ENCODE data around the gene CYP2C19. TPM values are rescaled to one million over a fixed set of nuclear protein-coding genes. Genes with fewer than 3 reads are reported as not detected.
A peak's percentile ranks its signal among the peaks of the same experiment; 100 is the strongest.

The CYP2C19 gene
- total RNA-seq, 8 experiments from 2014 or later = 0.20 to 0.52 (median 0.31) TPM; not detected in 4

- no peak for ATAC-seq (replicated peaks in 6 of 8)
- in situ Hi-C loops (cut with MboI; ENCODE audit: low pct_unique_long_range_greater_than_20kb in 2 of 9, low sequenced_read_pairs in 9 of 9, unreplicated experiment in 9 of 9) = no loop called here
- H3K4me1 ChIP-seq (replicated peaks in 1 of 2) = no peaks in the 10 kb centered on the region
- no peak overlapping the region for H3K27ac ChIP-seq
- no peak overlapping the region for H3K4me3 ChIP-seq
- WGBS, 10 experiments = 0 to 100% (median 49%) methylated on average over 1 of the region's 1 CpG; no CpG with 5 or more reads in 4 of the 10 experiments
Measured at GRCh38 chr10:94902080-94902479, 139.6 kb downstream of the CYP2C19 start.

- H3K4me1 ChIP-seq (replicated peaks in 1 of 2) = no peaks in the 10 kb centered on the region
- H3K4me3 ChIP-seq = no peak overlapping the region
- H3K27ac ChIP-seq = no peak overlapping the region
- in situ Hi-C loops (cut with MboI; ENCODE audit: low pct_unique_long_range_greater_than_20kb in 2 of 9, low sequenced_read_pairs in 9 of 9, unreplicated experiment in 9 of 9) = no loop called here
- peak in 2 of 8 experiments; percentile 80 to 87 for ATAC-seq (replicated peaks in 6 of 8)
- WGBS, 10 experiments = 0 to 20% (median 6%) methylated on average over 1 of the region's 1 CpG; no CpG with 5 or more reads in 2 of the 10 experiments
Measured at GRCh38 chr10:94902570-94902969, 140.1 kb downstream of the CYP2C19 start.

Other genes starting within 250 kb of the CYP2C19 start
- gene HELLS, start 216.9 kb upstream of the CYP2C19 start, total RNA-seq = 10 to 100 TPM in 5 of 8 experiments, 1 to 10 TPM in 3; 4.6 to 92.1 (median 12.1) TPM
- under 1 TPM in 2 of 8 experiments, not detected in 6; 0.17 to 0.31 TPM for gene CYP2C18, start 79.0 kb upstream of the CYP2C19 start, total RNA-seq
- gene CYP2C9, start 176.0 kb downstream of the CYP2C19 start, total RNA-seq = under 1 TPM in 2 of 8 experiments, not detected in 6; 0.47 to 0.56 TPM